Measurements from ENCODE around the gene SLC35C1. TPM values are rescaled to one million over a fixed set of nuclear protein-coding genes. Genes with fewer than 3 reads are reported as not detected.

The SLC35C1 gene
- total and polyA plus RNA-seq, 2 of the 8 experiments (the other 6 are each of a cell fraction or from before 2014, with no cell fraction given) = 4.6 to 10.6 TPM

DNA sequence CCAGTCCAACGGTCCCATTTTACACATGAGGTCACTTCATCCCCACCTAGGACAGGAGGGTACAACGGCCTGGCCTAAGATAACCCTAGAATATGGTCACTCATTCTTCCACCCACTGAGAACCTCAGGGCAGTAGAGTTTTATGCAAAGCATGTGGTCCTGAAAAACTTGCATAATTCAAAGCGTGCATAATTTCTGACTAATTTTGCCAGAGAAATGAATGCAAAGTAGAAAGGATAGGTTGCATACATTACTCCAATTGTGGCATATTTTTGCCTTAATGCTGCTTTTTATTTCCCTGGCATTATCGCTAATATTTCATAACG is 32.5 kb upstream of the SLC35C1 start:
- Histone ChIP-seq H3K9ac (replicated peaks in 1 of 4; ENCODE audit: extremely low read depth in 1 of 4, low read depth in 3 of 4, low read length in 3 of 4) (no peak overlapping the region), H4K5ac (ENCODE audit: insufficient read length, low read depth, low read length) (no peak overlapping the region), H3K27ac (ENCODE audit: low read depth, low read length) (no peak overlapping the region), H3K79me1 (ENCODE audit: low read depth, low read length) (no peaks in the 10 kb centered on the region), H3K27me3 (replicated peaks in 1 of 4; ENCODE audit: control insufficient read depth in 3 of 4, extremely low read depth in 1 of 4, insufficient read depth in 3 of 4, low read length in 3 of 4) (peaks cover 0 to 6% (median 5%) of the 10 kb centered on the region in 4 experiments; a peak in 6 of 7 replicates), H3K56ac (replicated peaks; ENCODE audit: insufficient read length, low read depth, low read length) (no peak overlapping the region), H2AFZ (ENCODE audit: low read length) (no peak overlapping the region), H2BK15ac (ENCODE audit: low read length) (no peak overlapping the region), H4K91ac (replicated peaks; ENCODE audit: insufficient read length, low read length) (no peak overlapping the region), H3K9me3 (ENCODE audit: insufficient read depth in 2 of 2, low read depth in 1 of 2, low read length in 1 of 2) (no peaks in the 10 kb centered on the region), H2BK12ac (ENCODE audit: low read depth, low read length) (no peak overlapping the region), H3K18ac (ENCODE audit: extremely low read depth, low read length) (no peak overlapping the region), H3K79me2 (ENCODE audit: control insufficient read depth in 1 of 2, insufficient read depth in 2 of 2, low read length in 2 of 2) (no peaks in the 10 kb centered on the region), H3K4ac (replicated peaks; ENCODE audit: insufficient read length, low read depth, low read length) (no peak overlapping the region), H2BK20ac (ENCODE audit: low read length) (no peak overlapping the region), H4K8ac (ENCODE audit: extremely low read depth, insufficient read depth, low read length) (no peak overlapping the region), H4K20me1 (replicated peaks in 1 of 2; ENCODE audit: control insufficient read depth in 1 of 2, insufficient read depth in 2 of 2, low read length in 2 of 2) (no peaks in the 10 kb centered on the region), H2BK5ac (ENCODE audit: low read depth, low read length) (no peak overlapping the region), H3K23me2 (ENCODE audit: low read depth, low read length) (peaks cover 5% of the 10 kb centered on the region; the same call in 1 of the 2 replicates), H2BK120ac (replicated peaks; ENCODE audit: low read depth, low read length) (no peak overlapping the region), H3K36me3 (ENCODE audit: control insufficient read depth in 2 of 4, insufficient read depth in 4 of 4, low read length in 3 of 4) (no peaks in the 10 kb centered on the region), H3K23ac (ENCODE audit: insufficient read length) (no peak overlapping the region), H2AK5ac (ENCODE audit: low read depth, low read length) (no peak overlapping the region), H3K4me1 (replicated peaks in 1 of 4; ENCODE audit: control insufficient read depth in 3 of 4, insufficient read depth in 4 of 4, low read length in 3 of 4) (no peaks in the 10 kb centered on the region; a peak in 1 of 7 replicates), H3K14ac (ENCODE audit: insufficient read length) (no peak overlapping the region), H3K4me2 (ENCODE audit: insufficient read depth in 1 of 2, low read depth in 2 of 2, low read length in 2 of 2) (no peak overlapping the region; a peak in 1 of 4 replicates), H3K4me3 (ENCODE audit: extremely low read depth in 1 of 4, insufficient read depth in 2 of 4, low read depth in 3 of 4, low read length in 4 of 4) (no peak overlapping the region)
- WGBS, 2 experiments (ENCODE audit: extremely low coverage in 1 of 2, insufficient coverage in 1 of 2, insufficient read length in 1 of 2, insufficient replicate concordance in 2 of 2, low coverage in 1 of 2, low lambda C conversion rate in 2 of 2, missing lambda C conversion rate in 1 of 2) = 66% methylated on average over 5 of the region's 5 CpGs; no CpG with 5 or more reads in 1 of the 2 experiments
- CTCF ChIA-PET (ENCODE audit: partially characterized antibody) = interaction anchor here (0.9 to 7.2 kb wide), 61 partner anchors 11 to 560 kb away, joined by 3 to 89 read pairs (median 6); partner anchors contain the start of gene SLC35C1
- POLR2A ChIA-PET (ENCODE audit: partially characterized antibody) = interaction anchor here (0.9 to 1.2 kb wide), 3 partner anchors 9 to 32 kb away, joined by 4 read pairs; no protein-coding TSS in a partner anchor
- FAIRE-seq (no peak), DNase-seq (ENCODE audit: low read depth in 1 of 2, low spot score in 2 of 2) (no peak)
- TF ChIP-seq CEBPB (IDR thresholded peaks at IDR 0.05; ENCODE audit: low read depth, low read length) (no peak), GABPA (IDR thresholded peaks at IDR 0.05; ENCODE audit: borderline replicate concordance, insufficient read depth, low read length) (no peak), KDM1A (IDR thresholded peaks at IDR 0.05; ENCODE audit: borderline replicate concordance, low read length) (no peak), CTBP2 (IDR thresholded peaks at IDR 0.05; ENCODE audit: borderline replicate concordance, insufficient read depth, insufficient read length, low read length) (no peak), SAP30 (IDR thresholded peaks at IDR 0.05; ENCODE audit: insufficient read depth, insufficient replicate concordance, low read length) (no peak)
- TF ChIP-seq, protein P1, sequence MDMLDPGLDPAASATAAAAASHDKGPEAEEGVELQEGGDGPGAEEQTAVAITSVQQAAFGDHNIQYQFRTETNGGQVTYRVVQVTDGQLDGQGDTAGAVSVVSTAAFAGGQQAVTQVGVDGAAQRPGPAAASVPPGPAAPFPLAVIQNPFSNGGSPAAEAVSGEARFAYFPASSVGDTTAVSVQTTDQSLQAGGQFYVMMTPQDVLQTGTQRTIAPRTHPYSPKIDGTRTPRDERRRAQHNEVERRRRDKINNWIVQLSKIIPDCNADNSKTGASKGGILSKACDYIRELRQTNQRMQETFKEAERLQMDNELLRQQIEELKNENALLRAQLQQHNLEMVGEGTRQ (IDR thresholded peaks at IDR 0.05; ENCODE audit: low read length) = no peak

Data from H1 (cell line).